ENCODE data around the gene TOR4A. TPM values are rescaled to one million over a fixed set of nuclear protein-coding genes. Genes with fewer than 3 reads are reported as not detected.

Gene TOR4A
- total and polyA plus RNA-seq, 10 of the 15 experiments (the other 5 are each of a cell fraction or from before 2014, with no cell fraction given), result 2.0 to 19.9 (median 3.7) TPM

DNA sequence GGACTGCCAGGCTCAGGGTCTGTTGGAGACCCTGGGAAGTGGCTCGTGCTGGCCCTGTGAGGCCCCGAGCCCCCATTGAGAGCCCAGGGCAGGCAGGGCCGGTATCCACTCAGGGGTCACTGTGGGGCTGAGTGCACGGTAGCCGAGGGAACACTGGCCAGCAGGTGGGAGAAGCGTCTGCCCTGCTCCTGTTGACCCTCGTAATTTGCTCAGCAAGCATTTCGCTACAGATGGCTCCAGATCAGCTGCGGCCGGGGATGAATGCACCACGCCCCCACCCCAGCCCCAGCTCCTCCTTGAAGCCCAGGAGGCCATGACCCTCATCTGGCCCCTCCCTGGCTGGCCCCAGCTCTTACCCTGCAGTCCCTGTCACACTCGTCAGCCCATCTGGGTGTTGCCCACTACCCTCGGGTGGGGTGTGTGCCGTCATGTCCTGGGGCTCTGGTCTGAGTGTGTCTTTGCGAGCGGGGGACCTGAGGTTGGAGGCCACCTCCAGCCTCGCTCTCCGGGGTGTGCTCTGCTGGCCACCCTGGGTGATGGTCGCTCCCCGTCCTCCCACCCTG lies 30.6 kb downstream of the TOR4A start:
- RAD21 ChIA-PET (ENCODE audit: unreplicated experiment), result no interaction called here
- no peaks in the 10 kb centered on the region for H3K27me3 ChIP-seq (replicated peaks in 1 of 2; ENCODE audit: control insufficient read depth in 2 of 2, insufficient read depth in 2 of 2, low read length in 1 of 2)
- no peaks in the 10 kb centered on the region for H4K20me1 ChIP-seq (ENCODE audit: control insufficient read depth, insufficient read depth)
- 66% methylated on average over 20 of the region's 20 CpGs for WGBS (ENCODE audit: insufficient coverage, insufficient replicate concordance, low lambda C conversion rate, missing lambda C conversion rate)
- DNase-seq (ENCODE audit: low read depth, low spot score) (no peak), ATAC-seq (no peak), FAIRE-seq (no peak)
- no peak overlapping the region for H3K4me3 ChIP-seq
- SMC1A ChIA-PET (ENCODE audit: uncharacterized antibody, unreplicated experiment), result interaction anchor here (0.6 kb wide), 1 partner anchor 150 kb away, joined by 3 read pairs; no protein-coding TSS in a partner anchor
- no peak overlapping the region for H2AFZ ChIP-seq (ENCODE audit: control insufficient read depth, low read depth, low read length)
- H3K27ac ChIP-seq (ENCODE audit: control insufficient read depth, insufficient read depth), result no peak overlapping the region
- H3K9ac ChIP-seq (ENCODE audit: control insufficient read depth, insufficient read depth, low read length), result no peak overlapping the region
- TF ChIP-seq YY1 (IDR thresholded peaks at IDR 0.05; ENCODE audit: low read depth, low read length), result no peak
- no peak for TF ChIP-seq SP1 (IDR thresholded peaks at IDR 0.05; ENCODE audit: low read depth, low read length)
- no peak for TF ChIP-seq WRNIP1 (IDR thresholded peaks at IDR 0.05; ENCODE audit: borderline replicate concordance, low read depth, low read length)
- no peak for TF ChIP-seq MYC (IDR thresholded peaks at IDR 0.05; ENCODE audit: insufficient read depth, insufficient read length, insufficient replicate concordance, low read length, severe bottlenecking)
- TF ChIP-seq LARP7 (IDR thresholded peaks at IDR 0.05), result no peak
- no peak for TF ChIP-seq HCFC1 (IDR thresholded peaks at IDR 0.05; ENCODE audit: low read length)
- no peak for TF ChIP-seq SMAD5 (IDR thresholded peaks at IDR 0.05; ENCODE audit: low read depth)
- TF ChIP-seq BCLAF1 (IDR thresholded peaks at IDR 0.05), result no peak
- no peaks in the 10 kb centered on the region for H3K79me2 ChIP-seq (ENCODE audit: control insufficient read depth, insufficient read depth, low read length)
- H3K36me3 ChIP-seq (ENCODE audit: control insufficient read depth in 2 of 2, insufficient read depth in 2 of 2, low read length in 1 of 2), result no peaks in the 10 kb centered on the region
- intact Hi-C loops (cut with micrococcal nuclease; ENCODE audit: unreplicated experiment) (no loop called here), in situ Hi-C loops (cut with MboI) (no loop called here)
- peaks cover 12% of the 10 kb centered on the region for H3K4me1 ChIP-seq (ENCODE audit: control insufficient read depth, insufficient read depth, low read length)
- POLR2A ChIA-PET, result interaction anchor here (0.6 to 2.0 kb wide), 2 partner anchors 8 to 102 kb away, joined by 3 to 6 read pairs; no protein-coding TSS in a partner anchor
- H3K9me3 ChIP-seq (replicated peaks; ENCODE audit: control insufficient read depth, insufficient read depth, low read length), result no peaks in the 10 kb centered on the region
- no TSS peak for BruUV-seq (replicated peaks)
- no peak overlapping the region for H3K4me2 ChIP-seq (ENCODE audit: control insufficient read depth, insufficient read depth)
- CTCF ChIA-PET, result no interaction called here

Measured in GM12878 (cell line).